GM19328 (cell line): Measurements from ENCODE around the gene RSPH10B.
A peak's percentile ranks its signal among the peaks of the same experiment; 100 is the strongest.
"Not testable (repeated sequence)": the region's sequence is repeated elsewhere in the genome, so short reads cannot be mapped to it uniquely, and the experiment has no call there.

Experiments used
- ATAC-seq: cut with Tn5 transposase; IDR thresholded peaks from one replicate; pipeline ENCODE4 v1.9.1; 2021; ENCODE audit warnings: mild to moderate bottlenecking, moderate library complexity; ENCODE audit not compliant: unreplicated experiment

The RSPH10B gene

GRCh38 chr7:5970347-5970911, at the start of gene RSPH10B:
RSPH10B (minus strand) TSS chr7:5970689; CDS start chr7:5967116, 3,573 bp downstream.
- ATAC-seq = not testable (repeated sequence)

- ATAC-seq = no peak
Observed at GRCh38 chr7:6016653-6016966, 46.1 kb upstream of the RSPH10B start.

- no peak for ATAC-seq
Observed at GRCh38 chr7:6015917-6016652, 45.6 kb upstream of the RSPH10B start.

- ATAC-seq = no peak
Observed at GRCh38 chr7:6012355-6013104, 42.0 kb upstream of the RSPH10B start.

- ATAC-seq = no peak
Observed at GRCh38 chr7:6011541-6011940, 41.1 kb upstream of the RSPH10B start.

GRCh38 chr7:6010370-6010769, 39.9 kb upstream of the RSPH10B start:
- not testable (repeated sequence) for ATAC-seq

GRCh38 chr7:6008668-6009611, 38.5 kb upstream of the RSPH10B start, which contains the start of the genes AIMP2 and PMS2:
AIMP2 (plus strand) TSS chr7:6009272; CDS start chr7:6009364, 92 bp downstream.
PMS2 (minus strand) TSS chr7:6009049; CDS start chr7:6009019, 30 bp downstream.
- ATAC-seq = peak; percentile 91

GRCh38 chr7:6007835-6008590, 37.5 kb upstream of the RSPH10B start:
- not testable (repeated sequence) for ATAC-seq

GRCh38 chr7:6007386-6007785, 36.9 kb upstream of the RSPH10B start:
- ATAC-seq = no peak

GRCh38 chr7:5997210-5997808, 26.8 kb upstream of the RSPH10B start:
- ATAC-seq = no peak

- ATAC-seq = not testable (repeated sequence)
Observed at GRCh38 chr7:5987061-5987460, 16.6 kb upstream of the RSPH10B start.

GRCh38 chr7:5979680-5980314, 9.3 kb upstream of the RSPH10B start:
- not testable (repeated sequence) for ATAC-seq

- ATAC-seq = not testable (repeated sequence)
Observed at GRCh38 chr7:5973580-5973979, 3.1 kb upstream of the RSPH10B start.

- not testable (repeated sequence) for ATAC-seq
Observed at GRCh38 chr7:5963810-5964209, 6.7 kb downstream of the RSPH10B start.

GRCh38 chr7:5963205-5963604, 7.3 kb downstream of the RSPH10B start:
- ATAC-seq = not testable (repeated sequence)

GRCh38 chr7:5934945-5935450, 35.5 kb downstream of the RSPH10B start:
- ATAC-seq = not testable (repeated sequence)

- ATAC-seq = not testable (repeated sequence)
Observed at GRCh38 chr7:5931905-5932644, 38.4 kb downstream of the RSPH10B start.

- ATAC-seq = not testable (repeated sequence)
Observed at GRCh38 chr7:5931250-5931649, 39.2 kb downstream of the RSPH10B start.
